Endothelial cell (in vitro differentiated cells): ENCODE results near the gene NCKAP5L. TPM values are rescaled to one million over a fixed set of nuclear protein-coding genes. Genes with fewer than 3 reads are reported as not detected.

Source experiments
- DNase-seq: peaks from one replicate; pipeline ENCODE4 v3.0.0; 2021; ENCODE audit warnings: low spot score
- H3K27ac Mint-ChIP-seq: one replicate; pipeline ENCODE4 v1.8.0; 2021; ENCODE audit warnings: mixed read lengths, inconsistent platforms; ENCODE audit not compliant: unreplicated experiment
- H3K27me3 Mint-ChIP-seq: one replicate; pipeline ENCODE4 v1.8.0; 2021; ENCODE audit warnings: mild to moderate bottlenecking, moderate library complexity, mixed read lengths, inconsistent platforms; ENCODE audit not compliant: unreplicated experiment
- H3K36me3 Mint-ChIP-seq: one replicate; pipeline ENCODE4 v1.8.0; 2021; ENCODE audit warnings: mild to moderate bottlenecking, low read depth, mixed read lengths, inconsistent platforms; ENCODE audit not compliant: unreplicated experiment
- H3K4me1 Mint-ChIP-seq: one replicate; pipeline ENCODE4 v1.8.0; 2021; ENCODE audit warnings: mild to moderate bottlenecking, mixed read lengths, inconsistent platforms; ENCODE audit not compliant: unreplicated experiment
- H3K4me3 Mint-ChIP-seq: one replicate; pipeline ENCODE4 v1.8.0; 2021; ENCODE audit warnings: mild to moderate bottlenecking, mixed read lengths, inconsistent platforms; ENCODE audit not compliant: unreplicated experiment
- H3K9me3 Mint-ChIP-seq: one replicate; pipeline ENCODE4 v1.8.0; 2021; ENCODE audit warnings: mixed read lengths, inconsistent platforms; ENCODE audit not compliant: unreplicated experiment
- CTCF ChIP-seq: fragments of 200-600 bp; sonication (generic); IDR thresholded peaks from one replicate; pipeline ENCODE4 v1.5.0; 2021; ENCODE audit warnings: antibody characterized with exemption; ENCODE audit not compliant: unreplicated experiment
- total RNA-seq: library from RNA; stranded (reverse); fragmentation: NEBNext Ultra II Directional; extraction: Animal tissue kit (Norgen Biotek cat#: 25700); gene quantifications from one replicate; pipeline ENCODE4 v1.2.1, GENCODE V29; 2021; ENCODE audit not compliant: unreplicated experiment

NCKAP5L gene
- total RNA-seq, 1 donor from 2014 or later: 70.9 TPM

DNA sequence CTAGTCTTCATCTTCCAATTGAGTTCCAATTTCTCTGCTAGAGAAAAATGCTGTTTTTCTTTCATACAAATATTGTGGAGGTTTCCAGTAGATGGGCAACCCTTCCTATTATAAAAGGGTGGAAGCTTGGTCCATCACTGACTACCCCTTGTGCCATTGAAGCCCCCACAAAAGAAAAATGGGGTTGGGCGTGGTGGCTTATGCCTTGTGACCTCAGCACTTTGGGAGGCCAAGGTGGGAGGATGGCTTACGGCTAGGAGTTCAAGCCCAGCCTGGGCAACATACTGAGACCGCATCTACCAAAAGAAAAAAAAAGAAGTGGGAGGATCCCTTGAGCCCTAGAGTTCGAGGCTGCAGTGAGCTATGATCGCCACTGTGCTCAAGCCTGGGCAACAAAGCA is 22.8 kb downstream of the NCKAP5L start:
- no peak for TF ChIP-seq CTCF
- Mint-ChIP-seq H3K27ac (no peak overlapping the region), H3K9me3 (no peaks in the 10 kb centered on the region), H3K27me3 (peaks cover 5% of the 10 kb centered on the region), H3K4me3 (peak overlapping the region; percentile 67), H3K36me3 (peaks cover 32% of the 10 kb centered on the region), H3K4me1 (peaks cover 43% of the 10 kb centered on the region)
- DNase-seq: no peak

DNA sequence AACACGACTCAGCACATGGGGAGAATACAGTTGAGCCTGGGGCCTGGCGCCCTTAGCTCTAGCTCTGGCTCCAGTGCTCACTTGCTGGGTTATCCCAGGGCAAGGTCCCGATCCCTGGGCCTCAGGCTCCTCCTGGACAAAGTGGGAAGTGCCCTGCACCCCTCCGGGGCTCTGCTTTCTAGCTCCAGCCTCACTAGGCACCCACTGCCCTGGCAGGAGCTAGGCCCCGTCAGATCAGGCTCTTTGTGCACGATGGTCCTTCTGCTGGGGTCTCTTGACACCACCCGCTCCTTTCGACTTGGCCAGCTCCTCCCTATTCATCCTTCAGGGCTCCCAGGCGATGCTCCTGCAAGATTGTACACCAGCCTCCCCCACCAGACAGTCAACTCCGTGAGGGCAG is 23.4 kb downstream of the NCKAP5L start:
- no peak overlapping the region for H3K27ac Mint-ChIP-seq
- H3K9me3 Mint-ChIP-seq: no peaks in the 10 kb centered on the region
- H3K27me3 Mint-ChIP-seq: peaks cover 8% of the 10 kb centered on the region
- H3K4me1 Mint-ChIP-seq: peaks cover 42% of the 10 kb centered on the region
- TF ChIP-seq CTCF: no peak
- peak overlapping the region; percentile 67 for H3K4me3 Mint-ChIP-seq
- no peak for DNase-seq
- peaks cover 38% of the 10 kb centered on the region for H3K36me3 Mint-ChIP-seq

GRCh38 chr12:49803693-49804450 is 24.3 kb downstream of the NCKAP5L start:
- H3K27ac Mint-ChIP-seq: no peak overlapping the region

DNA sequence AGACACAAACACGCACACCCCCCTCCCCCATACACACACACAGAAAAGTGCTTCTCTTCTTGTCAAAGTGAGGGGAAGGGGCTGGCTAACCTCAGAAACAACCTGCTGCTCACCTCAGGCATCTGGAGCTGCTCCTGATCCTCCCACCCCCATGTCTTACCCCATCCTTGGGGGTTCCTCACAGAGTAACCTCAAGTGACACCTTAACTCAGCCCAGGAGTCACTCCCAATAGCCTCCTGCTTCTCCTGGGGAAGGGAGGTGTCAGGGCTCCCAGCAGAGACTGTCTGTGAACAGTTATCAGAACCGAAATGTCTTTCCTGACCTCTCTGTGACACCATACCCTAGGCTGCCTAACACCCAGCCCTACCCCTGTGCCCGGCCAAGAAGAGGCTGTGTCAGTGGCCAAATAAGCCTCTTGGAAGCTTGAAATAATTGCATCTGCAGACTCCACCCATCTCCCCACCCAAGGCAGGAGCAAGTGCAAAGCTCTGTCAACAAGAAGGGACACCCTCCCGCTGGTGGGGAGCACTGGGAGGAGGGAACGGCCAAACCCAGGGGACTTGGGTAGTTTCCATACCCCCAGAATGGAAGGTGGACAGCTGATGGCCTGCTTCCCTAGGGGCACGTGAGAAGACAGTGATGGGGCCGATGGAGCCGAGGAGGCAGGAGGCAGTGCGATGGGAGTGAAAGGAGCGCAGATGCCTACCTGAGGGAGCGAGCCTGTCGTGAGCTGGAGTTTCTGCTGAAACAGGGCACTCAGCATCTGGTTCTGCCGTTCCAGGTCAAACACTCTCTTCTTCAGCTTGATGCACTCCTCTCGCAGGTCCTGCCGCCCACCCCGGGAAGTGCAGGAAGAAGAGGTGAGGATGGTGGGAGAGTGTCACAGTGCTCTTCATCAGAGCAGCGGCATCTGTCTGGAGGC is 26.8 kb downstream of the NCKAP5L start:
- no peaks in the 10 kb centered on the region for H3K9me3 Mint-ChIP-seq
- no peak overlapping the region for H3K27ac Mint-ChIP-seq
- H3K4me3 Mint-ChIP-seq: no peak overlapping the region
- peaks cover 7% of the 10 kb centered on the region for H3K27me3 Mint-ChIP-seq
- H3K4me1 Mint-ChIP-seq: peaks cover 11% of the 10 kb centered on the region
- TF ChIP-seq CTCF: no peak
- peaks cover 47% of the 10 kb centered on the region for H3K36me3 Mint-ChIP-seq
- DNase-seq: no peak

More at GRCh38 chr12:49803693-49804450, 24.3 kb downstream of the NCKAP5L start:
- no peak for TF ChIP-seq CTCF
- DNase-seq: no peak
- Mint-ChIP-seq H3K36me3 (peaks cover 45% of the 10 kb centered on the region), H3K4me3 (no peak overlapping the region), H3K4me1 (peaks cover 36% of the 10 kb centered on the region), H3K9me3 (no peaks in the 10 kb centered on the region), H3K27me3 (peaks cover 11% of the 10 kb centered on the region)
